NCI-H82 (cell line): ENCODE measurements around the gene THYN1.
"Not testable (repeated sequence)": the region's sequence is repeated elsewhere in the genome, so short reads cannot be mapped to it uniquely, and the experiment has no call there.

Experiments
- DNase-seq: peaks from one replicate; lab custom pipeline; 2025; lab: John Stamatoyannopoulos, UW

THYN1 gene

DNA sequence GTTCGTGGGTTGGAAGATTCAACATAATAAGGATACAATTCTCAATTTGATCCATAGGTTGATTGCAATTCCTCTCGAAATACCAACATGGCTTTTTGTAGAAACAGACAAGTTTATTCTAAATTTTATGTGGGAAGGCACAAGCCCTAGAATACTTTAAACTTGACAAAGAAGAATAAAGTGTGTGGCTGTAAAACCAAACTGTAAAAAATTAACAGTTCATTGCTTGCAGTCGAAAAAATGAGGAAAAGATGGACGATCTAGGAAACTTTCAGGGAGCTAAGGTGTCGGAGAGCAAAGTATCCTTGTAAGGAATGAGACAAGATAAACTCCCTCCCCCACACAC lies 22.0 kb upstream of the THYN1 start:
- no peak for DNase-seq

DNA sequence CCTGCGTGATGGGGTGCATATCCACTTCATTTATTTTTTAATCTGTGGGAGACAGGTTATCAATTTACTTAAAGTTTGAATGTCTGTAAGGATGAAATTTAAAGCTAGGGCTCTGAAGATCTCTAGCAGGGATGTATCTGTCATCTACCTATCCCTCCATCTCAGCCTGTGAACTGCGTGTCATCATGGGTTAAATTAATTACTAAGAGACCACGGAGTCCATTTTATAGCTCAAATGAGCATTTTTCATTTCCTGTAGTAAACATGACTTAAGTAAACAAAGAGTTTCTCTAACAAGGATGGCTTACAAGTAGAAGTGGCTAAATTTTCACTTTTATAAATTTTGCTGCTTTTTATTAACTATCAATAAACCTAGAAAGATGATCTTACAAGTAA lies 20.2 kb upstream of the THYN1 start:
- DNase-seq, result no peak

DNA sequence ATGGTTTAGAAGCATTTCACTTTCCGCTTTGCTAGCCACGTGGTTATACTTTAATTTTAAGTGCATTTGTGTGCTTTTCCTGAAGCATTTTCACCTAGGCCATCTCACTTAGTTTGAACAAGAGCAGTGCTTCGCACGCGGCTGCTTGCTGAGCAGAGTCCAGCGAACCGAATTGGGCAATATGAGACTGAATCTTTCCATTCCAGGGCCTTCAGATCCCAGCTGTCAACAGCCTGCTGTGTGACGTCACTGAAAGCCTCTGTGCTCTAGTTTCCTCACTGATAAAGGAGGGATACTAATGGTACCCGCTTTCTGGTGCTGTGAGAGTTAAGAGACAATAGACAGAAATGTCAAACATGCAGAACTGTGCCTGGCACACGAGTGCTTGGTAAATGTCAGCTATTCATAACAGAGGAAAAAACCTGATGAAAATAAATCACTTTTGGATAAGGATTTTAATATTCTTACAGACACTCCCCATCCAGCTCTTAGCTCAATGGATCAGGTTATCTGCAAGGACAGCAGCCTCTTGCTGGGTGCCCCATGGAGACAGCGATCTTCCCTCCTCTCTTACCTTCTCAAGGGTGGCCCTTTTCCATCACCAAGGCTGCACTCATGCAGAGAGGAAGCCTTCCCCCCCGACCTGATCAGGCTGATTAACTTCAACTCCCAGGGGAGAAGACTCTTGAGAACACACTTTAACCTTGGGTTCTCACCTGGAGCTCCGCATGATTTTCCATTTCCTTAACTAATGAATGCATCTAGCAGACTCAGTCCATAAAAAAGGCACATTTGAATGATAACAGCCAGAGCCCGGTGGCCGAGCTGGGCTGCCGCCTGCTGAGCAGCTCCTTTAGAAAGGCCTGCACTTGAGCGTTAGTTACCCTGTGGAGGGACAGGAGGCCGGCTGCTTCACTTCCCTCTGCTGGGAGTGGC lies 19.5 kb upstream of the THYN1 start:
- peak; percentile 44 for DNase-seq

DNA sequence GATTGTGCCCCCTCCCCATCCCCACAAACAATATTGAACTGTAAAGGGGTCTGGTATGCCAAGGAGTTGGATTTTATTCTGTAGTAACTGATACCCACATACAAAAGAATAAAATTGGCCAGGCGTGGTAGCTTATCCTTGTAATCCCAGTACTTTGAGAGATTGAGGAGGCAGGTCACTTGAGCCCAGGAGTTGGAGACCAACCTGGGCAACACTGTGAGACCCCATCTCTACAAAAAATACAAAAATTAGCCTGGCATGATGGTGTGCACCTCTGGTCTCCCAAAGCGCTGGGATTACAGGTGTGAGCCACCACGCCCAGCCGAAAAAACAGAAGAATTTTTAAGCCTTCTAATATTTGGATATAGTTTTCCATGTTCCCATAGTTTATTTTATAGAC lies 18.8 kb upstream of the THYN1 start:
- no peak for DNase-seq

DNA sequence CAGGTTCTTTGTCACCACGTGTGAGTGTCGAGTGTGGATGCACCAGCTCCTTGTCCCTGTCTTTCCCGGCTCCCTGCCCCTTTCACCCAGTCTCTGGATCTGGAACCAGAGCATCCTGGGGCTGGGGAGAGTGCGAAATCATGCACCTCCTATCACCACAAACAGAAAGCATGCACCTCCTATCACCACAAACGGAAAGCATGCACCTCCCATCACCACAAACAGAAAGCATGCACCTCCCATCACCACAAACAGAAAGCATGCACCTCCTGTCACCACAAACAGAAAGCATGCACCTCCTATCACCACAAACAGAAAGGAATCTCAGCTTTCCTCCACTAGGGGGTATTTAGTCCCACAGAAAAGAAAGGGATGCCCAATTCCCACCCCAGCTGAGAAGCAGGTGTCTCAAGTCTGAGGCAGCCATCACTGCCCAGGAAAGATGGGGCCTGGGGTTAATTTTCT lies 17.1 kb upstream of the THYN1 start:
- peak; percentile 48 for DNase-seq

DNA sequence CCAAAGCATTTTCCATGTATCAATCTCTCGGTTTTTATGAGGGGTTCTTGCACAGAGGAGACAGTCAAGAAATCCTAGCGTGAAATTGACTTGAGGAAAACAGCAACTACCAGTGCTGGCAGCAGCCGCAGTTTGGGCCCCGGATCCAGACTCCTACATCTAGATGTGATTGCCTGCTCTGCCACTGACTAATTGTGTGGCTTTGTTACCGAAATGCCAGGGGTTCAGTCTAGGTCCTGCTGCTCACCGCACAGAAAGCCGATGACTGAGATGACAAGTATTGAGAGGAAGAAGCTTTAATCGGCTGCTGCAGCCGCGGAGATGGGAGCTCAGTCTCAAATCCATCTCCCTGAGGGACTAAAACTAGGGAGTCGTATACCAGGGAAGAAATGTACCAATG lies 14.8 kb upstream of the THYN1 start:
- DNase-seq, result no peak

DNA sequence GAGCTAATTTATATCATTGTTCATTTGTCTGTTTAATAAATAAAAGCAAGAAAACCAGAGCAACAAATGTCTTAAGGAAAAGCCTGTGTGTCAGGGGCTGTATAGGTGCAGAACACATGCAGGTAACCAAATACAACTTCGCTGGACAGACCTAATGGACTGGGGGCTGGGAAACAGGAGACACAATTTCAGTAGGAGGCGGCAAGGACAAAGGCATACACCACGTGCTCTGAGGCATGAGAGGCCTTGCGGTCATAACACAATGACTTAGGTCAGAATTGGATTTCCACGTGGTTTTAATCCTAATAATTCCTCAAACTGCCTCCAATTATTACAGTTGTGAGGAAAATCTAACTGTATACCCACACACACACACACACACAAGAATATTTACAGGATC lies 14.3 kb upstream of the THYN1 start:
- no peak for DNase-seq

DNA sequence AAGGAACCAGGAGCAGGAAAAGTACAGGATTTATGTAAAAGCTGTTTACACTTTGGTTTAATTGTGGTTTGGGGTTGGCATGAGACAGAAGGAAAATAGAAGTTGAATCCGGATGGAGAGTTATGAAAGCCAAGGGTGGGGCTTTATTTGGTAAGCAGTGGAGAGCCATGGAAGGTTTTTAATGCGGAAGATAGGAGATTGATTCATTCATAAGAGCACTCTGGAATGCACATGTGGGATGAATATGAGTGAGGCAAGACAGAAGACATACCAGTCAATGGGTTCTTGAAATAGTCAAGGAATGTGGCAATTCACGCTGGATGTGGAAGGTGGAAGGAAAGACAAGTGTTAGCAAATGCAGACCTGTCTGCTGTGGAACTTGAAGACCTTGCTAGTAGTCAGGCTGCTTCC lies 13.7 kb upstream of the THYN1 start:
- DNase-seq, result no peak

DNA sequence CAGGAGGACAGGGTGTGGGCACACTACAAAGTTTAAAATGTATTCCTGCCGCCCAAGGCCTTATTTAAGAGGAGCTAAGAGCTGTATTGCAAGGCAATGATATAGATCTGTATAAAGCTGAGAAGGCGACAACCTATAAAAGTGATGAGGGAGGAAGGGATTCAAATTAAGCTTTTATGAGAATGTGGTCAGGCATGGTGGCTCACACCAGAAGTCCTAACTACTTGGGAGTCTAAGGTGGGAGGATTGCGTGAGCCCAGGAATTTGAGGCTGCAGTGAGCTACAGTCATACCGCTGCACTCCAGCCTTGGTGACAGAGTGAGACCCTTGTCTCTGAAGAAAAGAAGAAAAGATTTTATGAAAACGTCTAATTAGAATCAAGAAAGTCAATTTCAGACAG lies 13.3 kb upstream of the THYN1 start:
- no peak for DNase-seq

DNA sequence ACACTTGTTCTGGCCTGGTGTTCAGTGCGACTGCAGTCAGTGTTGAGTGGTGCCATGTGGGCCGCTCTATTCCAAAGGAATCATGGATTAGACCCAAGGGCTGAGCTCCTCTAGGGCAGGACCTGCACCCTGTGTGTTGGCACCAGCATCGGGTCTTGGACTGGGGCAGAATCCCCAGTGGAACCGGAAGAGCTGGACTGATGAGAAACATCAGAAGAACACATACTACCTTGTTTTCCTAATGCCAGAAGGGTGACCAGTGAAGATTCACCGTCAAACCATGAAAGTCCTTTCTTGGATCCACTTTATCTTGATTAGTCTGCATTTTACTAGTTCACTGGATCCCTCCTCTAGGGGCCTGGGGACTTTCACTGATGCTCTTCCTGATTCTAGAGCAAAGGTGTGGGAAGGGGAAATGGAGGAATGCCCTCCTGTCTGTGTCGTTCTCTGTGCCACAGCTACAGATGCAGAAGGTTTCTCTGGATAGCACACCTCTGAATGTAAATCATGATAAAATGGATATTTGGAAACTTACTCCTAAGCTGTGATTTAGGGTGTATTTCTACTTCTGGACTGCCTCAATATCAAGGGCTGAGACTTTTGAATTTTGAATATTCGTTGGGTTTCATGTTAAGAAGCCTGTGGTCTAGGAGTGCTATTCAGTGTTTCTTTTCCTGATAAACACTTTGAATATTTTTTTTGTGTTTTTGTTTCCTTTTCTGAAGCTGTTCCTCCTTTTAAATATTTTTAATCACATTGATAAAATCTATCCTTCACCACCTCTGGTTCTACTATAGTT lies 12.0 kb upstream of the THYN1 start:
- no peak for DNase-seq

DNA sequence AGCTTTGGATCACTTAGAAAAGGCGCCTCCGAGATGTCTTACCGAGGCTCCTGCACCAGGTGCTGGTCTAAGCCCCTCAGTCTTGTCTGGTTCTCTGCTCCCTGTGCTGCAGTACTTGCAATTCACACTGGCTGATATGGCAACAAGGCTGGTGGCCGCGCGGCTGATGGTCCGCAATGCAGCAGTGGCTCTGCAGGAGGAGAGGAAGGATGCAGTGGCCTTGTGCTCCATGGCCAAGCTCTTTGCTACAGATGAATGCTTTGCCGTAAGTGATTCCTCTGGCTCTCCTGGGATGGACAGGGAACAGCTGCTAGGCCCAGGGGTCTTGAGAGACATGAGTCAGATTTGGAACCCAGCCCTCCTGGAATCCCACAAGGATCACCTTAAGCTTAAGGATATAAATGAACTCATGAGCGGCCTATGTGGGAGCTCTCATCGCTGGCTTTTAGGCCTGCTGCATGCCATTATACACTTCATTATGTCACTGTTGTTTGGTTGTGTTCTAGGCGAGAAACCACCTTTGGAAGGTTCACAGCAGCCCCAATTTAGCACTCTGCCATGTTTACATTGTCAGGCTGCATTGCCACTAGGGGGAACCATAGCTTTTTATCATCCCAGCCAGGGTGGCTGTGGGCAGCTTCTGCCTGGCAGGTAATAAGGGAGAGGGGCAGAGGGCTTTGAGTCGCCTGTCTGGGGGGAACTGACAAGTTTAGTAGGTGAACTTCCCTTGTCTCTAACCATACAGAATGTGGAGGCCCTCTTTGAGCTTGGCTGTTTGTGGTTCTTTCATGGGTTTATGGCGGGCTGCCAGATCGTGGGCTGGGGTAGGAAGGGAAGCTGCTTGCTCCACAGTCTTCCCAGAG lies 8.7 kb upstream of the THYN1 start:
- DNase-seq, result peak; percentile 39

DNA sequence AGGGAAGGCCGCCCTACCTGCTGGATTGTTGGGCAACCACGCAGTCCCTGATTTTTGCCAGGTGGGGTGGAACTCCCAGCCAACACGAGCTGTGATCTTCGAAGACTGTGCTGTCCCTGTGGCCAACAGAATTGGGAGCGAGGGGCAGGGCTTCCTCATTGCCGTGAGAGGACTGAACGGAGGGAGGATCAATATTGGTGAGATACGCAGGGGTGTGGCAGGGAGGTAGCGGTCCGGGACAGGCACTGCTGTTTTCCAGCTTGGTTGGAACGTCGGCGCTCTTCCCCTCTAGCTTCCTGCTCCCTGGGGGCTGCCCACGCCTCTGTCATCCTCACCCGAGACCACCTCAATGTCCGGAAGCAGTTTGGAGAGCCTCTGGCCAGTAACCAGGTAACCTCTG lies 7.8 kb upstream of the THYN1 start:
- no peak for DNase-seq

DNA sequence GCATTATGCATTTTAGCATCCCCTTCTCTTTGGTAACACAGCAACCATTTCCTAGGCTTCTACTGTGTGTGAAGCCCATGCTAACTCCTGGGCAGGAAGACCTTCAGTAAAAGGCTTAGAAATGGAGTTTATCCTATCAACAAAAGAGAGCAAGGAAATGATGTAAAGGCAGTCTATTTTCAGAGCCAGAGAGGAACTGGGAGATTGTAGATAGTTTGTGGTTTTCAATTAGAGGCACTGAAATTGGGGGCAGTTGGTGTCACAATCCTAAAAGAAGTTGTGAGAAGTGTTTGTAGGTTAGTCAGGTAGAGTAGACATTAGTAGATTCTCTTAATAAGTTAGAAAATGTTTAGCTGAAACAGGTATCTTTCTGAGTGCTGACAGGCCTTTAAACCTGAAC lies 7.4 kb upstream of the THYN1 start:
- DNase-seq, result no peak

DNA sequence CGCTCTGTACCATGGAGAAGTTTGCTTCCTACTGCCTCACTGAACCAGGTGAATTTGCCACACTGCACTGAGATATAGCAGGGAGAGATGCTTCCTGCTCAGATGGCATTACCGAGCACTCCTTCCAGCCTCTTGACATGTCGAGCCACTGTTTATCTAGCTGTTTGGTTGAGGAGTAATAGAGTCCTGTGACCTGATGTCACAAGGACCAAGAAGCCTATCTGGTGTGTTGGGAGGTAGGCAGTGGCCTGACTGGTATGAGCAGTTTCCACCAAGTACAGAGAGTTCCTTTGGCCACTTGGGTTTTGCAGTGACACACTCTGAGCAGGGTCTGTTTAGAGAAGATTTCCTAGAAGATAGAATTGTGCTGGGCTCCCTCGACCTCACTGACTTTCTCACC lies 5.4 kb upstream of the THYN1 start:
- DNase-seq, result no peak

DNA sequence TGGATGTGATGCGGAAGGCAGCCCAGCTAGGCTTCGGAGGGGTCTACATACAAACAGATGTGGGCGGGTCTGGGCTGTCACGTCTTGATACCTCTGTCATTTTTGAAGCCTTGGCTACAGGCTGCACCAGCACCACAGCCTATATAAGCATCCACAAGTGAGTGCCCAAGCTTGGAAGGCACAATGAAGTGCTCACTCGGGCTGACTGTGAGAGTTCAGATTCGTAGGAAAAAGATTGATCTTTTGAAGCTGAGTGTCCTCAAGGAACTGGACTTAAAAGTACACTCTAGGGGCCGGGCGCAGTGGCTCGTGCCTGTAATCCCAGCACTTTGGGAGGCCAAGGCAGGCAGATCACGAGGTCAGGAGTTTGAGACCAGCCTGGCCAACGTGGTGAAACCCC lies 3.9 kb upstream of the THYN1 start:
- no peak for DNase-seq

DNA sequence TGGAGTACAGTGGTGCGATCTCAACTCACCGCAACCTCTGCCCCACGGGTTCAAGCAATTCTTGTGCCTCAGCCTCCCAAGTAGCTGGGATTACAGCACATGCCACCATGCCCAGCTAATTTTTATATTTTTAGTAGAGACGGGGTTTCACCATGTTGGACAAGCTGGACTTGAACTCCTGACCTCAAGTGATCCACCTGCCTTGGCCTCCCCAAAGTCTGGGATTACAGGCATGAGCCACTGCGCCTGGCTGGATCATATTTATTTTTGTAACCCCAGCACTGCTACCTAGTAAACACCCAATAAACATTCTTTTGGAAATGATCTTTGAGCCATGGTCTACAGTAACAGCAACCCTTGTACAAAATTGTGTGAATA lies 2.0 kb upstream of the THYN1 start:
- DNase-seq, result not testable (repeated sequence)

DNA sequence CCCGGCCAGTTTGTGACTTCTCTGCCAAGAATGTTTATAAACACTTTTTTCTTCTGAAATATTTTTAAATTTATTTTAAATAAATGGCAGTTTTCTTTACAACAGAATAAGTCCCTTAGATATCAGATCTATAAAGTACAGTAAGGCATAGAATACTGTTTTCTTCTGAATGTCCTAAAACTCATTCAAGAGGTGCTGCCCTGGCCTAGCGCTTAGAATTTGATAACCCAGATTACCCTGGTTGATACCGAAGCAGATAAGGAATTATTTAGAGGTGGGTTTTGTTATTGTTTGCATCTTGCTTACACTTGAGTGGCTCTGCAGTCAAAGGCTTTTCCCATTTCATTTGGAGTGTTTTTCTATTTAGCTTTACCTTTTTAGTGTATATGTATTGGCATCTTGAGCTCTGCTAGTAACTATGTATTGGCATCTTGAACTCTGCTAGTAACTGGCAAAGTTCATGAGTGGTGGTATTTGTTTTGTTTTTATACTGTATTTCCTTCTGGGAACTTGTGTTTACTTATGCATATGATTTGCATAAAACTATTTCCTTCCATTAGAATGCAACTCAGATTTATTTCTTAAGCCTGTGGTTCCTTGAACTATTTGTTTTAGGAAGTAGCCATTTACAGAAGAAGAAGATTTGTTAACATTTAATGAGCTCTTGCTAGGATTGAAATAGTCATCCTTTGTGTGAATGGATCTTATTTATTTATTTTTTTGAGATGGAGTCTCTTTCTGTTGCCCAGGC lies 1.5 kb upstream of the THYN1 start:
- no peak for DNase-seq

DNA sequence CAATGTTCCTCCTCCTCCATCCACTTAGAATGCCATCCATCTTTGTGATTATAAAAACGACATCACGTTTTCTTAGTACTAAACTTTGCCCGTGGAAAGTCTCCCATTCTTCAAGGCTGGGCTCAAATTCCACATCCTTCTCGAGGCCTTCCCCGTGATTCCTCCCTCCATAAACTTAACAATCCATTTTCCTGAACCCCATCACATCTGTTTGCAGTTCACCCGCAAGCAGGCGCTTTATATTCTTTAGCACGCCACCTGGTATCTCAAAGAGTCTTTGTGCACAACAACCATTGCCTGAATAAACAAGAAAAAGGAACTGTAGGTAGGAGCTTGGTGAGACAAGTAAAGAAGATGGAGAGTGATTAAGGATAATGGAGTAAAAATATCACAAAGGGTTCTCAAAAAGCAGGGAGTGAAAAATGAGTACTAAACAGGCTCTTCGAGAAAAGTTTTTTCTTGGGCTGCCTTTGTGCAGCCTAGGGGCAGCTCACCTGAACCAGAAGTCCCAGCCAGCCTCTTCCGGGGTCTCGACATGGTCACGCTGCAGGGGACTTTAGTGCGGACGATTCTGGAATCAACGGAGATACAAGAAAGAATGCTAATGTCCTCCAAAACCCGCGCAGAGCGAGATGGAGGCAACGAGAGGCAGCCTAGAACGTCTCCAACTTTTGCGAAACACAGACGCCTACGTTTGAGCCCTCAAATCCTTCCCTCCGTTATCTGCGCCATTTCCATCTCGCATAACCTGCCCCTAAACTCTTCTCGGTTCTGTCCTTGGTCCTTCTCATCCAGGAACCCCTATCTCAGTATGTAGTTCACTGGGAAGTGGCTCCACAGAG lies 585 bp downstream of the THYN1 start:
- DNase-seq, result no peak

DNA sequence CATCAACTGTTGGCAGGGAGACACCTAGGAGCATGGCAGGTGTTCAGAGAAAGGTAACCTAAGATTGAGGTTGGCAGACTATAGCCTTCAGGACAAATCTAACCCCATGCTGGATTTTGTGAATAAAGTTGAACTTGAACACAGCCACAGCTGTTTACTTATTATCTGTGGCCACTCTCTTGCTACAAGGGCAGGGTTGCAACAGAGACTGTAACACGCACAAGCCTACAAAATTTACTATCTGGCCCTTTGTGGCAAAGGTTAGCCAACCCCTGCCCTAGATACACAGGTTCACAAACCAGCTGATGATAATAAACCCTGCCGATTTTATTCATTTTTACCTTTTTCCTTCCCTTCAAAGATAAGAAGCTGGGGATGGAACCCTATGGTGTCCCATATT lies 2.5 kb downstream of the THYN1 start:
- DNase-seq, result no peak

DNA sequence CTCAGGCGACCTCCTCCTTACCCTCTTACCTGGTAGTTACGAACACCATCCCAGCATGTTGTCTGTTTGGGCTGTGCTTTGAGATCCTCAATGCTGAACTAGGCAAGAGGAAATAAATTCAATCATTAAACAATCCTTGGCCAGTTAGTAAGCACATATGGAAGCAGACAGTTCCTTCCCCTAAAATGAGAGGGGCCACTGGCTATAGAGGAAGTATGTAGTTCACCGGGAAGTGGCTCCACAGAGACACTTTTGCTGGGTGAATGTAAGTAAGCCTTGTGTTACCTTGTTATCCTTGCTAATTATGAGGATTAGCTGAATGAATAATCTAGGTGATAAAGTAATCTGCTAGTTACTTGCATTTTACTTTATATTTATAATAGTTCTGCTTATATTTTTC lies 2.9 kb downstream of the THYN1 start:
- DNase-seq, result no peak
